GM18873 (cell line): ENCODE results near the gene F8.

Experiments used
- ATAC-seq: cut with Tn5 transposase; IDR thresholded peaks from one replicate; pipeline ENCODE4 v1.9.1; 2021; ENCODE audit warnings: mild to moderate bottlenecking, moderate library complexity, moderate number of reproducible peaks; ENCODE audit not compliant: unreplicated experiment, low FRiP score

F8 gene

GRCh38 chrX:154797006-154797405, 225.5 kb downstream of the F8 start:
- ATAC-seq, result no peak

DNA sequence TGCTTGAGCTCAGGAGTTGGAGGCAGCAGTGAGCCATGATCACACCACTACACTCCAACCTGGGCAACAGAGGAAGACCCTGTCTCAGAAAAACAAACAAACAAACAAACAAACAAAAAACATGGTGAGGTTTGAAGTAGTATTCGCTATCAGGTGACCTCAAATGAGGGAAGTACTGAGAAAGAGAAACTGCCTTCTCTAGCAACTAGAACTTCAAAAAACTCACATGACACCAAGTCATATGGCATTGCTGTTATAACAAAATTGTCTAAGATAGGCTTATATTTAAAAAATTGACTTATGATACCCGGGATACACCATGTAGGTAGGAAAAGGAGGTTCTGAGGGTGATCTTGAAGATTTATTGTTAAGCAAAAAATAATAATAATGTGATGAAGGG, 227.5 kb downstream of the F8 start:
- ATAC-seq, result no peak

DNA sequence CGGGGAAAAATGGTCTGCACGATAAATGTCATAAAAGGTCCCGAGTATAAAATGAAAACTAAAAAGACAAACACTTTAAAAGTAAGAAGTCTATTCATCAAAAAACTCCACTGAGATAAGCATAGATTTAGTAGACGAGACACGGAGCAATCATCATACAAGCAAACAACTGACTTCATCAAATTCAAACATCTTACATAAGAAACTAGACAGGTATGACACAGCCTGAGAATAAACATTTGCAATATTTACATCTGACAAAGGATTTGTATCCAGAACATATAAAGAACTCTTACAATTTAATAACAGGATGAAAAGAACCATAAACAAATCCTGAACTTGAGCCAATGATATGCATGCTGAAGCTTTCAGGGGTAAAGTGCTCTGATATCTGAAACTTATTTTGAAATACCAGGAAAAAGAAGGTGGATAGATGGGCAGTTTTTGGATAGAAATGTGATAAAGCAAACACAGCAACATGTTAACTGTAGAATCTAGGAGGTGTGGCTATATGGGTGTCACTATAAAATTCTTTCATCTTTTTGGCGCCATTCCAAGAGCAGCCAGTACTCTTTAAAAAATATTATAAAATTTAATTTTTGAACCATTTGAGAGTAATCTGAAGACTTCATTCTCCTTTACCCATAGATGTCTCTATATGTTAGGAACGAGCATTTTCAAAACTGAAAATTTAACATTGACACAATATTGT, 229.3 kb downstream of the F8 start:
- ATAC-seq, result no peak

DNA sequence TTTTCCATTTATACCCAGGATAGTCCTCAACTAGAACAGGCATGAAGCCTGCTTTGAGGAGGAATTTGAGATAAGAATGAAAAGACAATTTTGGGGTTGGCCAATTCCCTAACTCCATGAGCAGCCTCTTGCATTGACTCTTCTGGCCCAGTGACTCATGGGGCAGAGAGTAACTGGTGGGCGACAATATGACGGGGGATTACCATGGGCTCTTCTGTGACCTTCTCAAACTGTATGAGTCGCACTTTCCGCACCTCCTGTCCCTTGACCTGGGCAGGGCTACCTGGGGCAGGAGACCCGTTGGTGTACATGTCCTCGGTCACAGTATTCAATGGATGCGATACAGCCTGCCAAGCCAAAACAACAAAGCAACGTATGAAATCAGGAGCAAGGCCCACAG, 230.6 kb downstream of the F8 start:
- ATAC-seq, result no peak

- ATAC-seq, result no peak
Measured at GRCh38 chrX:154791467-154791866, 231.1 kb downstream of the F8 start.
